Ishikawa (cell line): ENCODE results near the gene CPA2.

ENCODE experiments used
- CEBPB ChIP-seq: IDR thresholded peaks from 2 replicates; pipeline ENCODE4 v1.6.1; 2012
- CREB1 ChIP-seq: IDR thresholded peaks from 2 replicates; pipeline ENCODE4 v1.6.1; 2012; ENCODE audit warnings: low read depth
- EGR1 ChIP-seq: IDR thresholded peaks from 2 replicates; pipeline ENCODE4 v1.6.1; 2012
- EP300 ChIP-seq: IDR thresholded peaks from 2 replicates; pipeline ENCODE4 v1.6.1; 2012; ENCODE audit warnings: borderline replicate concordance
- FOXM1 ChIP-seq: IDR thresholded peaks from 2 replicates; pipeline ENCODE4 v1.6.1; 2012; ENCODE audit warnings: low read depth, borderline replicate concordance
- MAX ChIP-seq: IDR thresholded peaks from 2 replicates; pipeline ENCODE4 v1.6.1; 2012
- NFIC ChIP-seq: IDR thresholded peaks from 2 replicates; pipeline ENCODE4 v1.6.1; 2012
- RAD21 ChIP-seq: IDR thresholded peaks from 2 replicates; pipeline ENCODE4 v1.6.1; 2012; ENCODE audit warnings: low read depth
- REST ChIP-seq: IDR thresholded peaks from 2 replicates; pipeline ENCODE4 v1.6.1; 2012; ENCODE audit warnings: low read depth, mild to moderate bottlenecking
- TAF1 ChIP-seq: IDR thresholded peaks from 2 replicates; pipeline ENCODE4 v1.6.1; 2012; ENCODE audit warnings: low read depth, mild to moderate bottlenecking
- TCF12 ChIP-seq: IDR thresholded peaks from 2 replicates; pipeline ENCODE4 v1.6.1; 2012; ENCODE audit warnings: low read depth
- TEAD4 ChIP-seq: IDR thresholded peaks from 2 replicates; pipeline ENCODE4 v1.6.1; 2012
- USF1 ChIP-seq: IDR thresholded peaks from 2 replicates; pipeline ENCODE4 v1.6.1; 2012
- YY1 ChIP-seq: IDR thresholded peaks from 2 replicates; pipeline ENCODE4 v1.6.1; 2012; ENCODE audit warnings: low read depth
- ZBTB7A ChIP-seq: IDR thresholded peaks from 2 replicates; pipeline ENCODE4 v1.6.1; 2012; ENCODE audit warnings: low read depth

The CPA2 gene

GRCh38 chr7:130332259-130333053 is 65.8 kb downstream of the CPA2 start:
- TF ChIP-seq CREB1: no peak

GRCh38 chr7:130333832-130334231 is 67.2 kb downstream of the CPA2 start:
- no peak for TF ChIP-seq YY1
- TF ChIP-seq USF1: no peak
- TF ChIP-seq EGR1: no peak
- TF ChIP-seq REST: no peak
- TF ChIP-seq TEAD4: no peak
- TF ChIP-seq RAD21: no peak
- no peak for TF ChIP-seq TAF1
- no peak for TF ChIP-seq CREB1
- TF ChIP-seq ZBTB7A: no peak
- TF ChIP-seq MAX: no peak

- no peak for TF ChIP-seq CREB1
- TF ChIP-seq CEBPB: no peak
- no peak for TF ChIP-seq YY1
These were observed 67.6 kb downstream of the CPA2 start for GRCh38 chr7:130334274-130334673.

- TF ChIP-seq ZBTB7A (no peak), TAF1 (no peak), CREB1 (no peak), CEBPB (no peak), EP300 (no peak), MAX (no peak), YY1 (no peak), TCF12 (no peak), EGR1 (no peak), TEAD4 (no peak), RAD21 (no peak), NFIC (no peak), REST (no peak), FOXM1 (no peak), USF1 (no peak)
These were observed 70.8 kb downstream of the CPA2 start for GRCh38 chr7:130337410-130337971.

- TF ChIP-seq YY1: no peak
- TF ChIP-seq ZBTB7A: no peak
- TF ChIP-seq TEAD4: no peak
- TF ChIP-seq CREB1: no peak
- no peak for TF ChIP-seq FOXM1
- no peak for TF ChIP-seq EP300
- no peak for TF ChIP-seq CEBPB
- TF ChIP-seq REST: no peak
- no peak for TF ChIP-seq TAF1
- no peak for TF ChIP-seq TCF12
- TF ChIP-seq USF1: no peak
- TF ChIP-seq EGR1: no peak
These were observed 71.6 kb downstream of the CPA2 start for GRCh38 chr7:130338233-130338632.
